Neural progenitor cell (in vitro differentiated cells): ENCODE data around the gene CDHR2.

Source experiments
- EZH2 ChIP-seq: fragments of 200-600 bp; sonication (generic); IDR thresholded peaks from 2 replicates; pipeline ENCODE4 v1.6.1; 2017; ENCODE audit warnings: antibody characterized with exemption, mild to moderate bottlenecking, moderate library complexity
- EZH2phosphoT487 ChIP-seq: fragments of 200-600 bp; sonication (generic); IDR thresholded peaks from 2 replicates; pipeline ENCODE4 v1.6.1; 2017; ENCODE audit warnings: antibody characterized with exemption
- TF ChIP-seq, protein P1 (sequence below): fragments of 200-600 bp; sonication (generic); IDR thresholded peaks from 2 replicates; pipeline ENCODE4 v1.5.1; 2017; ENCODE audit warnings: antibody characterized with exemption, mild to moderate bottlenecking

GRCh38 chr5:176638437-176638836 lies 89.3 kb downstream of the CDHR2 start:
- TF ChIP-seq, protein P1, sequence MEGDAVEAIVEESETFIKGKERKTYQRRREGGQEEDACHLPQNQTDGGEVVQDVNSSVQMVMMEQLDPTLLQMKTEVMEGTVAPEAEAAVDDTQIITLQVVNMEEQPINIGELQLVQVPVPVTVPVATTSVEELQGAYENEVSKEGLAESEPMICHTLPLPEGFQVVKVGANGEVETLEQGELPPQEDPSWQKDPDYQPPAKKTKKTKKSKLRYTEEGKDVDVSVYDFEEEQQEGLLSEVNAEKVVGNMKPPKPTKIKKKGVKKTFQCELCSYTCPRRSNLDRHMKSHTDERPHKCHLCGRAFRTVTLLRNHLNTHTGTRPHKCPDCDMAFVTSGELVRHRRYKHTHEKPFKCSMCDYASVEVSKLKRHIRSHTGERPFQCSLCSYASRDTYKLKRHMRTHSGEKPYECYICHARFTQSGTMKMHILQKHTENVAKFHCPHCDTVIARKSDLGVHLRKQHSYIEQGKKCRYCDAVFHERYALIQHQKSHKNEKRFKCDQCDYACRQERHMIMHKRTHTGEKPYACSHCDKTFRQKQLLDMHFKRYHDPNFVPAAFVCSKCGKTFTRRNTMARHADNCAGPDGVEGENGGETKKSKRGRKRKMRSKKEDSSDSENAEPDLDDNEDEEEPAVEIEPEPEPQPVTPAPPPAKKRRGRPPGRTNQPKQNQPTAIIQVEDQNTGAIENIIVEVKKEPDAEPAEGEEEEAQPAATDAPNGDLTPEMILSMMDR: no peak
- no peak for TF ChIP-seq EZH2
- no peak for TF ChIP-seq EZH2phosphoT487
